ENCODE results near the gene PLOD1. TPM values are rescaled to one million over a fixed set of nuclear protein-coding genes. Genes with fewer than 3 reads are reported as not detected.
A peak's percentile ranks its signal among the peaks of the same experiment; 100 is the strongest.

The PLOD1 gene
- total and polyA plus RNA-seq, 2 of the 13 experiments (the other 11 are each of a cell fraction or from before 2014, with no cell fraction given), result 70.1 to 318 TPM

DNA sequence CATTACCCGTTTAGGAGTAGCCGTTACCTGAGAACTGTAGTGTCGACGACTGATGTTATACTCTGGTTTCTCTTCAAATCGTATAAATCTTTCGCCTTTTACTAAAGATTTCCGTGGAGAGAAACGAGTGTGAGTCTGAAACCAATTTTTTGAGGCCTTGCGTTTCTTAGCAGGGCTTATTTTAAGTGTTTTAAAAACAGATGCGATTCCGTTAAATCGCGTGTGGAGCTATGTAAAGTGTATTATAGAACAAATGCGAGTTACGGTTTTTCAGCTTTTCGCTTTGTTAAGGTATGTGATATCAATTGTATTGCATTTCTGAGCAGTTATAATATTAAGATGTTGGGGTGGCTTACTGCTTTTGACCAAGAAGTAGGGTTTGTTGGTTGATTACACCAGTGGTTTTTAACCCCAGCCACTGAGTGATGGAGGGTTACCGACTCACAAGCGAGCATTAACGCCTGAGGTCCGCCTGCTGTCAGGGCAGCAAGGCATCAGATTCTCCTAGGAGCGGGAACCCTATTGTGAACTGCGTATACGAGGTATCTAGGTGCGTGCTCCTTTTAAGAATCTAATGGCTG, 26.3 kb upstream of the PLOD1 start (continued):
- TF ChIP-seq, protein P1, sequence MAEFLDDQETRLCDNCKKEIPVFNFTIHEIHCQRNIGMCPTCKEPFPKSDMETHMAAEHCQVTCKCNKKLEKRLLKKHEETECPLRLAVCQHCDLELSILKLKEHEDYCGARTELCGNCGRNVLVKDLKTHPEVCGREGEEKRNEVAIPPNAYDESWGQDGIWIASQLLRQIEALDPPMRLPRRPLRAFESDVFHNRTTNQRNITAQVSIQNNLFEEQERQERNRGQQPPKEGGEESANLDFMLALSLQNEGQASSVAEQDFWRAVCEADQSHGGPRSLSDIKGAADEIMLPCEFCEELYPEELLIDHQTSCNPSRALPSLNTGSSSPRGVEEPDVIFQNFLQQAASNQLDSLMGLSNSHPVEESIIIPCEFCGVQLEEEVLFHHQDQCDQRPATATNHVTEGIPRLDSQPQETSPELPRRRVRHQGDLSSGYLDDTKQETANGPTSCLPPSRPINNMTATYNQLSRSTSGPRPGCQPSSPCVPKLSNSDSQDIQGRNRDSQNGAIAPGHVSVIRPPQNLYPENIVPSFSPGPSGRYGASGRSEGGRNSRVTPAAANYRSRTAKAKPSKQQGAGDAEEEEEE (CRISPR knock-in tag; IDR thresholded peaks at IDR 0.05; ENCODE audit: borderline replicate concordance), result no peak
- TF ChIP-seq, protein P2, sequence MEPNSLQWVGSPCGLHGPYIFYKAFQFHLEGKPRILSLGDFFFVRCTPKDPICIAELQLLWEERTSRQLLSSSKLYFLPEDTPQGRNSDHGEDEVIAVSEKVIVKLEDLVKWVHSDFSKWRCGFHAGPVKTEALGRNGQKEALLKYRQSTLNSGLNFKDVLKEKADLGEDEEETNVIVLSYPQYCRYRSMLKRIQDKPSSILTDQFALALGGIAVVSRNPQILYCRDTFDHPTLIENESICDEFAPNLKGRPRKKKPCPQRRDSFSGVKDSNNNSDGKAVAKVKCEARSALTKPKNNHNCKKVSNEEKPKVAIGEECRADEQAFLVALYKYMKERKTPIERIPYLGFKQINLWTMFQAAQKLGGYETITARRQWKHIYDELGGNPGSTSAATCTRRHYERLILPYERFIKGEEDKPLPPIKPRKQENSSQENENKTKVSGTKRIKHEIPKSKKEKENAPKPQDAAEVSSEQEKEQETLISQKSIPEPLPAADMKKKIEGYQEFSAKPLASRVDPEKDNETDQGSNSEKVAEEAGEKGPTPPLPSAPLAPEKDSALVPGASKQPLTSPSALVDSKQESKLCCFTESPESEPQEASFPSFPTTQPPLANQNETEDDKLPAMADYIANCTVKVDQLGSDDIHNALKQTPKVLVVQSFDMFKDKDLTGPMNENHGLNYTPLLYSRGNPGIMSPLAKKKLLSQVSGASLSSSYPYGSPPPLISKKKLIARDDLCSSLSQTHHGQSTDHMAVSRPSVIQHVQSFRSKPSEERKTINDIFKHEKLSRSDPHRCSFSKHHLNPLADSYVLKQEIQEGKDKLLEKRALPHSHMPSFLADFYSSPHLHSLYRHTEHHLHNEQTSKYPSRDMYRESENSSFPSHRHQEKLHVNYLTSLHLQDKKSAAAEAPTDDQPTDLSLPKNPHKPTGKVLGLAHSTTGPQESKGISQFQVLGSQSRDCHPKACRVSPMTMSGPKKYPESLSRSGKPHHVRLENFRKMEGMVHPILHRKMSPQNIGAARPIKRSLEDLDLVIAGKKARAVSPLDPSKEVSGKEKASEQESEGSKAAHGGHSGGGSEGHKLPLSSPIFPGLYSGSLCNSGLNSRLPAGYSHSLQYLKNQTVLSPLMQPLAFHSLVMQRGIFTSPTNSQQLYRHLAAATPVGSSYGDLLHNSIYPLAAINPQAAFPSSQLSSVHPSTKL (CRISPR knock-in tag; IDR thresholded peaks at IDR 0.05), result peak; percentile 54
- no peak for TF ChIP-seq ZNF577 (CRISPR knock-in tag; IDR thresholded peaks at IDR 0.05; ENCODE audit: borderline replicate concordance, low read depth)
- TF ChIP-seq, protein P3, sequence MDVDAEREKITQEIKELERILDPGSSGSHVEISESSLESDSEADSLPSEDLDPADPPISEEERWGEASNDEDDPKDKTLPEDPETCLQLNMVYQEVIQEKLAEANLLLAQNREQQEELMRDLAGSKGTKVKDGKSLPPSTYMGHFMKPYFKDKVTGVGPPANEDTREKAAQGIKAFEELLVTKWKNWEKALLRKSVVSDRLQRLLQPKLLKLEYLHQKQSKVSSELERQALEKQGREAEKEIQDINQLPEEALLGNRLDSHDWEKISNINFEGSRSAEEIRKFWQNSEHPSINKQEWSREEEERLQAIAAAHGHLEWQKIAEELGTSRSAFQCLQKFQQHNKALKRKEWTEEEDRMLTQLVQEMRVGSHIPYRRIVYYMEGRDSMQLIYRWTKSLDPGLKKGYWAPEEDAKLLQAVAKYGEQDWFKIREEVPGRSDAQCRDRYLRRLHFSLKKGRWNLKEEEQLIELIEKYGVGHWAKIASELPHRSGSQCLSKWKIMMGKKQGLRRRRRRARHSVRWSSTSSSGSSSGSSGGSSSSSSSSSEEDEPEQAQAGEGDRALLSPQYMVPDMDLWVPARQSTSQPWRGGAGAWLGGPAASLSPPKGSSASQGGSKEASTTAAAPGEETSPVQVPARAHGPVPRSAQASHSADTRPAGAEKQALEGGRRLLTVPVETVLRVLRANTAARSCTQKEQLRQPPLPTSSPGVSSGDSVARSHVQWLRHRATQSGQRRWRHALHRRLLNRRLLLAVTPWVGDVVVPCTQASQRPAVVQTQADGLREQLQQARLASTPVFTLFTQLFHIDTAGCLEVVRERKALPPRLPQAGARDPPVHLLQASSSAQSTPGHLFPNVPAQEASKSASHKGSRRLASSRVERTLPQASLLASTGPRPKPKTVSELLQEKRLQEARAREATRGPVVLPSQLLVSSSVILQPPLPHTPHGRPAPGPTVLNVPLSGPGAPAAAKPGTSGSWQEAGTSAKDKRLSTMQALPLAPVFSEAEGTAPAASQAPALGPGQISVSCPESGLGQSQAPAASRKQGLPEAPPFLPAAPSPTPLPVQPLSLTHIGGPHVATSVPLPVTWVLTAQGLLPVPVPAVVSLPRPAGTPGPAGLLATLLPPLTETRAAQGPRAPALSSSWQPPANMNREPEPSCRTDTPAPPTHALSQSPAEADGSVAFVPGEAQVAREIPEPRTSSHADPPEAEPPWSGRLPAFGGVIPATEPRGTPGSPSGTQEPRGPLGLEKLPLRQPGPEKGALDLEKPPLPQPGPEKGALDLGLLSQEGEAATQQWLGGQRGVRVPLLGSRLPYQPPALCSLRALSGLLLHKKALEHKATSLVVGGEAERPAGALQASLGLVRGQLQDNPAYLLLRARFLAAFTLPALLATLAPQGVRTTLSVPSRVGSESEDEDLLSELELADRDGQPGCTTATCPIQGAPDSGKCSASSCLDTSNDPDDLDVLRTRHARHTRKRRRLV (CRISPR knock-in tag; IDR thresholded peaks at IDR 0.05), result peak; percentile 99
- no peak for TF ChIP-seq HNRNPL (IDR thresholded peaks at IDR 0.05; ENCODE audit: low read depth, low read length)
- TF ChIP-seq, protein P4, sequence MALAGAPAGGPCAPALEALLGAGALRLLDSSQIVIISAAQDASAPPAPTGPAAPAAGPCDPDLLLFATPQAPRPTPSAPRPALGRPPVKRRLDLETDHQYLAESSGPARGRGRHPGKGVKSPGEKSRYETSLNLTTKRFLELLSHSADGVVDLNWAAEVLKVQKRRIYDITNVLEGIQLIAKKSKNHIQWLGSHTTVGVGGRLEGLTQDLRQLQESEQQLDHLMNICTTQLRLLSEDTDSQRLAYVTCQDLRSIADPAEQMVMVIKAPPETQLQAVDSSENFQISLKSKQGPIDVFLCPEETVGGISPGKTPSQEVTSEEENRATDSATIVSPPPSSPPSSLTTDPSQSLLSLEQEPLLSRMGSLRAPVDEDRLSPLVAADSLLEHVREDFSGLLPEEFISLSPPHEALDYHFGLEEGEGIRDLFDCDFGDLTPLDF (CRISPR knock-in tag; IDR thresholded peaks at IDR 0.05), result peak; percentile 43; the same call in 1 of the 2 replicates
- TF ChIP-seq NFIC (IDR thresholded peaks at IDR 0.05; ENCODE audit: low read length), result peak; percentile 96
- no peak for TF ChIP-seq SMC3 (IDR thresholded peaks at IDR 0.05; ENCODE audit: low read length)
- TF ChIP-seq AHR (CRISPR knock-in tag; IDR thresholded peaks at IDR 0.05), result 0 out of 2 replicates have a peak, but pooled peaks have one; percentile 30
- TF ChIP-seq ZKSCAN1 (IDR thresholded peaks at IDR 0.05; ENCODE audit: low read length), result peak; percentile 64; the same call in 1 of the 2 replicates
- TF ChIP-seq, protein P5, sequence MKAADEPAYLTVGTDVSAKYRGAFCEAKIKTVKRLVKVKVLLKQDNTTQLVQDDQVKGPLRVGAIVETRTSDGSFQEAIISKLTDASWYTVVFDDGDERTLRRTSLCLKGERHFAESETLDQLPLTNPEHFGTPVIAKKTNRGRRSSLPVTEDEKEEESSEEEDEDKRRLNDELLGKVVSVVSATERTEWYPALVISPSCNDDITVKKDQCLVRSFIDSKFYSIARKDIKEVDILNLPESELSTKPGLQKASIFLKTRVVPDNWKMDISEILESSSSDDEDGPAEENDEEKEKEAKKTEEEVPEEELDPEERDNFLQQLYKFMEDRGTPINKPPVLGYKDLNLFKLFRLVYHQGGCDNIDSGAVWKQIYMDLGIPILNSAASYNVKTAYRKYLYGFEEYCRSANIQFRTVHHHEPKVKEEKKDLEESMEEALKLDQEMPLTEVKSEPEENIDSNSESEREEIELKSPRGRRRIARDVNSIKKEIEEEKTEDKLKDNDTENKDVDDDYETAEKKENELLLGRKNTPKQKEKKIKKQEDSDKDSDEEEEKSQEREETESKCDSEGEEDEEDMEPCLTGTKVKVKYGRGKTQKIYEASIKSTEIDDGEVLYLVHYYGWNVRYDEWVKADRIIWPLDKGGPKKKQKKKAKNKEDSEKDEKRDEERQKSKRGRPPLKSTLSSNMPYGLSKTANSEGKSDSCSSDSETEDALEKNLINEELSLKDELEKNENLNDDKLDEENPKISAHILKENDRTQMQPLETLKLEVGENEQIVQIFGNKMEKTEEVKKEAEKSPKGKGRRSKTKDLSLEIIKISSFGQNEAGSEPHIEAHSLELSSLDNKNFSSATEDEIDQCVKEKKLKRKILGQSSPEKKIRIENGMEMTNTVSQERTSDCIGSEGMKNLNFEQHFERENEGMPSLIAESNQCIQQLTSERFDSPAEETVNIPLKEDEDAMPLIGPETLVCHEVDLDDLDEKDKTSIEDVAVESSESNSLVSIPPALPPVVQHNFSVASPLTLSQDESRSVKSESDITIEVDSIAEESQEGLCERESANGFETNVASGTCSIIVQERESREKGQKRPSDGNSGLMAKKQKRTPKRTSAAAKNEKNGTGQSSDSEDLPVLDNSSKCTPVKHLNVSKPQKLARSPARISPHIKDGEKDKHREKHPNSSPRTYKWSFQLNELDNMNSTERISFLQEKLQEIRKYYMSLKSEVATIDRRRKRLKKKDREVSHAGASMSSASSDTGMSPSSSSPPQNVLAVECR (CRISPR knock-in tag; IDR thresholded peaks at IDR 0.05; ENCODE audit: borderline replicate concordance), result peak; percentile 54
- no peak for TF ChIP-seq SMARCC2 (IDR thresholded peaks at IDR 0.05)
